HFFc6 (cell line): ENCODE measurements around the gene CARMIL1. TPM values are rescaled to one million over a fixed set of nuclear protein-coding genes. Genes with fewer than 3 reads are reported as not detected.
A peak's percentile ranks its signal among the peaks of the same experiment; 100 is the strongest.

Source experiments
- DNase-seq: peaks from one replicate; pipeline ENCODE4 v3.0.0-alpha.2; 2018
- H3K27ac Mint-ChIP-seq: 2 replicates; pipeline ENCODE4 v1.8.0; 2020; ENCODE audit warnings: mild to moderate bottlenecking, mixed read lengths
- H3K27me3 Mint-ChIP-seq: 2 replicates; pipeline ENCODE4 v1.8.0; 2021; ENCODE audit warnings: mild to moderate bottlenecking, moderate library complexity, mixed read lengths; ENCODE audit not compliant: insufficient read depth
- H3K36me3 Mint-ChIP-seq: 2 replicates; pipeline ENCODE4 v1.8.0; 2021; ENCODE audit warnings: low read depth, mixed read lengths
- H3K4me1 Mint-ChIP-seq: 2 replicates; pipeline ENCODE4 v1.8.0; 2020; ENCODE audit warnings: low read depth, mixed read lengths
- H3K4me3 Mint-ChIP-seq: 2 replicates; pipeline ENCODE4 v1.8.0; 2020; ENCODE audit warnings: mild to moderate bottlenecking, moderate library complexity, mixed read lengths
- H3K9me3 Mint-ChIP-seq: 2 replicates; pipeline ENCODE4 v1.8.0; 2020; ENCODE audit warnings: mild to moderate bottlenecking, mixed read lengths
- CTCF ChIP-seq: fragments of 200-600 bp; sonication (generic); IDR thresholded peaks from 2 replicates; pipeline ENCODE4 v1.5.0; 2021; ENCODE audit warnings: antibody characterized with exemption, mild to moderate bottlenecking
- total RNA-seq, 6 experiments: library from RNA; stranded (reverse); fragmentation: NEBNext Ultra II Directional; extraction: Animal tissue kit (Norgen Biotek cat#: 25700); gene quantifications; 2 replicates in 1 of 6; 3 replicates in 5 of 6; pipeline ENCODE4 v1.2.3, GENCODE V29; 2021

CARMIL1 gene
- total RNA-seq, 6 experiments from 2014 or later = 12.2 to 15.6 (median 13.7) TPM

GRCh38 chr6:25329161-25329817 lies 50.1 kb downstream of the CARMIL1 start:
- Mint-ChIP-seq H3K27ac (no peak overlapping the region), H3K27me3 (no peaks in the 10 kb centered on the region), H3K9me3 (no peaks in the 10 kb centered on the region), H3K4me3 (no peak overlapping the region), H3K36me3 (no peaks in the 10 kb centered on the region), H3K4me1 (peaks cover 39% of the 10 kb centered on the region)
- no peak for TF ChIP-seq CTCF
- no peak for DNase-seq

GRCh38 chr6:25329982-25330381 lies 50.8 kb downstream of the CARMIL1 start:
- no peak overlapping the region for H3K4me3 Mint-ChIP-seq
- no peak for DNase-seq
- no peak for TF ChIP-seq CTCF
- no peaks in the 10 kb centered on the region for H3K36me3 Mint-ChIP-seq
- no peaks in the 10 kb centered on the region for H3K9me3 Mint-ChIP-seq
- no peak overlapping the region for H3K27ac Mint-ChIP-seq
- peaks cover 32% of the 10 kb centered on the region for H3K4me1 Mint-ChIP-seq
- no peaks in the 10 kb centered on the region for H3K27me3 Mint-ChIP-seq

- Mint-ChIP-seq H3K27me3 (no peaks in the 10 kb centered on the region), H3K36me3 (no peaks in the 10 kb centered on the region), H3K9me3 (no peaks in the 10 kb centered on the region), H3K27ac (peak overlapping the region; percentile 11; the same call in 1 of the 2 replicates), H3K4me3 (peak overlapping the region; percentile 6; the same call in 1 of the 2 replicates), H3K4me1 (peaks cover 30% of the 10 kb centered on the region)
- no peak for DNase-seq
- TF ChIP-seq CTCF = no peak
These were observed 51.9 kb downstream of the CARMIL1 start for GRCh38 chr6:25330796-25331685.

- H3K36me3 Mint-ChIP-seq = no peaks in the 10 kb centered on the region
- DNase-seq = no peak
- H3K27me3 Mint-ChIP-seq = no peaks in the 10 kb centered on the region
- no peaks in the 10 kb centered on the region for H3K9me3 Mint-ChIP-seq
- peaks cover 32% of the 10 kb centered on the region for H3K4me1 Mint-ChIP-seq
- TF ChIP-seq CTCF = no peak
- no peak overlapping the region for H3K27ac Mint-ChIP-seq
- no peak overlapping the region for H3K4me3 Mint-ChIP-seq
These were observed 53.0 kb downstream of the CARMIL1 start for GRCh38 chr6:25332165-25332564.

- no peaks in the 10 kb centered on the region for H3K27me3 Mint-ChIP-seq
- no peak overlapping the region for H3K27ac Mint-ChIP-seq
- H3K4me1 Mint-ChIP-seq = peaks cover 36% of the 10 kb centered on the region
- no peak for TF ChIP-seq CTCF
- no peak for DNase-seq
- H3K4me3 Mint-ChIP-seq = no peak overlapping the region
- no peaks in the 10 kb centered on the region for H3K9me3 Mint-ChIP-seq
- no peaks in the 10 kb centered on the region for H3K36me3 Mint-ChIP-seq
These were observed 53.5 kb downstream of the CARMIL1 start for GRCh38 chr6:25332655-25333071.
